HG03354 (cell line): ENCODE measurements around the gene DTNBP1.

Experiments used
- ATAC-seq: cut with Tn5 transposase; IDR thresholded peaks from one replicate; pipeline ENCODE4 v1.9.1; 2021; ENCODE audit warnings: mild to moderate bottlenecking; ENCODE audit not compliant: unreplicated experiment, poor library complexity, severe bottlenecking

Gene DTNBP1

GRCh38 chr6:15522856-15523529, 139.8 kb downstream of the DTNBP1 start:
- ATAC-seq, result no peak

GRCh38 chr6:15522427-15522826, 140.4 kb downstream of the DTNBP1 start:
- no peak for ATAC-seq

- ATAC-seq, result no peak
These were observed 140.8 kb downstream of the DTNBP1 start for GRCh38 chr6:15522026-15522425.

- ATAC-seq, result no peak
These were observed 141.2 kb downstream of the DTNBP1 start for GRCh38 chr6:15521582-15521981.

- ATAC-seq, result no peak
These were observed 142.1 kb downstream of the DTNBP1 start for GRCh38 chr6:15520626-15521203.

- ATAC-seq, result no peak
These were observed 143.1 kb downstream of the DTNBP1 start for GRCh38 chr6:15519681-15520080.

- no peak for ATAC-seq
These were observed 143.9 kb downstream of the DTNBP1 start for GRCh38 chr6:15518878-15519277.

GRCh38 chr6:15518057-15518456, 144.8 kb downstream of the DTNBP1 start:
- no peak for ATAC-seq

GRCh38 chr6:15517600-15517999, 145.2 kb downstream of the DTNBP1 start:
- no peak for ATAC-seq

- ATAC-seq, result no peak
These were observed 145.8 kb downstream of the DTNBP1 start for GRCh38 chr6:15516923-15517560.

- ATAC-seq, result no peak
These were observed 146.4 kb downstream of the DTNBP1 start for GRCh38 chr6:15516378-15516777.

GRCh38 chr6:15515660-15516375, 147.0 kb downstream of the DTNBP1 start:
- no peak for ATAC-seq

- no peak for ATAC-seq
These were observed 147.6 kb downstream of the DTNBP1 start for GRCh38 chr6:15515226-15515625.

- no peak for ATAC-seq
These were observed 148.8 kb downstream of the DTNBP1 start for GRCh38 chr6:15513801-15514711.

GRCh38 chr6:15513131-15513771, 149.6 kb downstream of the DTNBP1 start:
- ATAC-seq, result no peak

- ATAC-seq, result no peak
These were observed 150.1 kb downstream of the DTNBP1 start for GRCh38 chr6:15512721-15513120.

GRCh38 chr6:15512126-15512525, 150.7 kb downstream of the DTNBP1 start:
- ATAC-seq, result no peak

- ATAC-seq, result no peak
These were observed 151.3 kb downstream of the DTNBP1 start for GRCh38 chr6:15511248-15512125.
